IMR-90 (cell line): ENCODE measurements around the gene CCDC102A. TPM values are rescaled to one million over a fixed set of nuclear protein-coding genes. Genes with fewer than 3 reads are reported as not detected.

Source experiments
- ATAC-seq: fragments of 200-7000 bp; cut with Tn5 transposase; 2 replicates; pipeline ENCODE4 v1.9.1; 2020; ENCODE audit warnings: low read depth, mild to moderate bottlenecking, moderate library complexity
- BruUV-seq: library from RNA; stranded (reverse); fragments of 400-500 nt; replicated peaks from 2 replicates; lab custom pipeline; 2021; lab: Mats Ljungman, UMichigan
- CTCF ChIA-PET: fragments of 300-600 bp; formaldehyde crosslinking; extraction: SDS; loops from one replicate; lab custom pipeline; 2021; ENCODE audit warnings: antibody characterized with exemption; lab: Yijun Ruan, JAX
- POLR2A ChIA-PET: fragments of 300-600 bp; sonication (Branson Sonifier 250); formaldehyde crosslinking; loops from one replicate; lab custom pipeline; 2022; ENCODE audit warnings: antibody characterized with exemption; ENCODE audit not compliant: unreplicated experiment; lab: Charles Lee
- DNase-seq: peaks from one replicate; pipeline ENCODE4 v3.0.0; 2013
- H2AFZ ChIP-seq: replicated peaks from 2 replicates; pipeline ENCODE3; 2013; ENCODE audit warnings: low read length, mild to moderate bottlenecking; ENCODE audit not compliant: poor library complexity
- H2AK5ac ChIP-seq: 2 replicates; pipeline ENCODE4 v1.6.1; 2013; ENCODE audit warnings: low read depth, low read length, inconsistent platforms
- H2AK9ac ChIP-seq: replicated peaks from 2 replicates; pipeline ENCODE3; 2013; ENCODE audit warnings: mild to moderate bottlenecking, low read depth, low read length, moderate library complexity; ENCODE audit not compliant: poor library complexity
- H2BK120ac ChIP-seq: 2 replicates; pipeline ENCODE4 v1.6.1; 2013; ENCODE audit warnings: low read depth, low read length, inconsistent platforms
- H2BK15ac ChIP-seq: 3 replicates; pipeline ENCODE4 v1.6.1; 2013; ENCODE audit warnings: low read depth, low read length, inconsistent platforms
- H2BK20ac ChIP-seq: 2 replicates; pipeline ENCODE4 v1.6.1; 2013; ENCODE audit warnings: low read depth, mild to moderate bottlenecking, inconsistent platforms, low read length, moderate library complexity
- H2BK5ac ChIP-seq: 2 replicates; pipeline ENCODE4 v1.6.1; 2013; ENCODE audit warnings: mild to moderate bottlenecking, low read depth, low read length, inconsistent platforms; ENCODE audit not compliant: poor library complexity, severe bottlenecking
- H3K14ac ChIP-seq: replicated peaks from 2 replicates; pipeline ENCODE4 v1.6.1; 2013; ENCODE audit warnings: low read depth, low read length, inconsistent platforms
- H3K18ac ChIP-seq: 2 replicates; pipeline ENCODE4 v1.6.1; 2013; ENCODE audit warnings: low read depth, low read length, control low read depth
- H3K23ac ChIP-seq: 2 replicates; pipeline ENCODE4 v1.6.1; 2013; ENCODE audit warnings: low read depth, low read length, inconsistent platforms
- H3K27ac ChIP-seq: 2 replicates; pipeline ENCODE4 v1.5.1; 2013; ENCODE audit warnings: mild to moderate bottlenecking, control low read depth, low read length; ENCODE audit not compliant: insufficient read depth
- H3K27me3 ChIP-seq: 2 replicates; pipeline ENCODE4 v1.6.1; 2013; ENCODE audit warnings: low read length; ENCODE audit not compliant: control insufficient read depth, insufficient read depth
- H3K36me3 ChIP-seq: 2 replicates; pipeline ENCODE4 v1.6.1; 2013; ENCODE audit warnings: low read length, mixed read lengths; ENCODE audit not compliant: control insufficient read depth, insufficient read depth
- H3K4ac ChIP-seq: 2 replicates; pipeline ENCODE4 v1.6.1; 2013; ENCODE audit warnings: low read depth, low read length, inconsistent platforms
- H3K4me1 ChIP-seq: 2 replicates; pipeline ENCODE4 v1.6.1; 2013; ENCODE audit warnings: low read length, mixed read lengths; ENCODE audit not compliant: control insufficient read depth, insufficient read depth
- H3K4me2 ChIP-seq: 2 replicates; pipeline ENCODE4 v1.6.1; 2013; ENCODE audit warnings: low read depth, mild to moderate bottlenecking, control low read depth, low read length, moderate library complexity
- H3K4me3 ChIP-seq: 2 replicates; pipeline ENCODE4 v1.5.1; 2013; ENCODE audit warnings: low read depth, mild to moderate bottlenecking, control low read depth, low read length, moderate library complexity; ENCODE audit not compliant: insufficient read depth
- H3K56ac ChIP-seq: 2 replicates; pipeline ENCODE4 v1.6.1; 2013; ENCODE audit warnings: low read length, inconsistent platforms; ENCODE audit not compliant: insufficient read depth; ENCODE audit errors: extremely low read depth
- H3K79me1 ChIP-seq, 2 experiments: 2 replicates each; pipeline ENCODE4 v1.6.1; 2013; ENCODE audit warnings: low read length in 2 of 2, inconsistent platforms in 1 of 2, low read depth in 1 of 2
- H3K9ac ChIP-seq: 2 replicates; pipeline ENCODE4 v1.6.1; 2013; ENCODE audit warnings: low read depth, low read length, control low read depth
- H3K9me1 ChIP-seq: 2 replicates; pipeline ENCODE4 v1.6.1; 2013; ENCODE audit warnings: low read length, inconsistent platforms; ENCODE audit not compliant: insufficient read depth
- H3K9me3 ChIP-seq: 2 replicates; pipeline ENCODE4 v1.6.1; 2013; ENCODE audit warnings: low read length; ENCODE audit not compliant: control insufficient read depth, insufficient read depth
- H4K20me1 ChIP-seq: 2 replicates; pipeline ENCODE4 v1.6.1; 2013; ENCODE audit warnings: low read length, inconsistent platforms; ENCODE audit not compliant: insufficient read depth
- H4K5ac ChIP-seq: 2 replicates; pipeline ENCODE4 v1.6.1; 2013; ENCODE audit warnings: mild to moderate bottlenecking, low read depth, low read length, control low read depth
- H4K8ac ChIP-seq, 2 experiments: 2 replicates each; pipeline ENCODE4 v1.6.1; 2013; ENCODE audit warnings: low read depth in 2 of 2, low read length in 2 of 2, control low read depth in 1 of 2, inconsistent platforms in 1 of 2
- H4K91ac ChIP-seq: 2 replicates; pipeline ENCODE4 v1.6.1; 2013; ENCODE audit warnings: low read depth, low read length, inconsistent platforms; ENCODE audit not compliant: insufficient read depth
- BHLHE40 ChIP-seq: fragments of 150-350 bp; IDR thresholded peaks from 2 replicates; pipeline ENCODE4 v1.6.1; 2016; ENCODE audit warnings: mild to moderate bottlenecking, low read depth, low read length
- CEBPB ChIP-seq: IDR thresholded peaks from 2 replicates; pipeline ENCODE4 v1.6.1; 2012; ENCODE audit warnings: low read depth, low read length, improper control_type of control experiment
- CHD1 ChIP-seq: IDR thresholded peaks from 2 replicates; pipeline ENCODE4 v1.6.1; 2012; ENCODE audit warnings: low read depth, low read length, improper control_type of control experiment
- FOS ChIP-seq: fragments of 150-350 bp; IDR thresholded peaks from 2 replicates; pipeline ENCODE4 v1.6.1; 2016; ENCODE audit warnings: low read depth, low read length
- MAFK ChIP-seq: IDR thresholded peaks from 2 replicates; pipeline ENCODE4 v1.6.1; 2012; ENCODE audit warnings: low read depth, low read length, improper control_type of control experiment
- MAZ ChIP-seq: IDR thresholded peaks from 2 replicates; pipeline ENCODE4 v1.6.1; 2012; ENCODE audit warnings: low read depth, mild to moderate bottlenecking, low read length, improper control_type of control experiment, moderate library complexity, borderline replicate concordance
- MXI1 ChIP-seq: IDR thresholded peaks from 2 replicates; pipeline ENCODE4 v1.6.1; 2012; ENCODE audit warnings: low read depth, mild to moderate bottlenecking, low read length, moderate library complexity, borderline replicate concordance
- NFE2L2 ChIP-seq: fragments of 150-350 bp; IDR thresholded peaks from 2 replicates; pipeline ENCODE4 v1.6.1; 2016; ENCODE audit warnings: low read depth, mild to moderate bottlenecking, low read length
- POLR2A ChIP-seq: IDR thresholded peaks from 2 replicates; pipeline ENCODE4 v1.6.1; 2012; ENCODE audit warnings: mild to moderate bottlenecking, low read depth, low read length
- RAD21 ChIP-seq: IDR thresholded peaks from 2 replicates; pipeline ENCODE4 v1.6.1; 2012; ENCODE audit warnings: low read length, improper control_type of control experiment
- RCOR1 ChIP-seq: IDR thresholded peaks from 2 replicates; pipeline ENCODE4 v1.6.1; 2012; ENCODE audit warnings: mild to moderate bottlenecking, low read length, improper control_type of control experiment; ENCODE audit not compliant: insufficient replicate concordance
- RFX5 ChIP-seq: IDR thresholded peaks from 2 replicates; pipeline ENCODE4 v1.8.0; 2012; ENCODE audit warnings: low read depth, mild to moderate bottlenecking, low read length, moderate library complexity
- SMC3 ChIP-seq: fragments of 150-350 bp; IDR thresholded peaks from 2 replicates; pipeline ENCODE4 v1.6.1; 2016; ENCODE audit warnings: low read depth, mild to moderate bottlenecking, antibody characterized with exemption, low read length, moderate library complexity
- WGBS, 2 experiments: methylation state at CpG; one replicate each; pipeline versions ENCODE4 v1.1.5 to v1.1.7; 2013; ENCODE audit warnings: missing lambda C conversion rate in 2 of 2; ENCODE audit not compliant: insufficient read length in 1 of 2; ENCODE audit errors: extremely low coverage in 2 of 2; 5-methylcytosine and 5-hydroxymethylcytosine counted together
- dilution Hi-C: fragments of 300-500 bp; cut with HindIII; formaldehyde crosslinking; loops from one replicate; pipeline ENCODE4 v1.14.3; 2018; ENCODE audit warnings: low sequenced_read_pairs; ENCODE audit not compliant: unreplicated experiment
- in situ Hi-C: fragments of 300-500 bp; cut with MboI; formaldehyde crosslinking; loops from 3 replicates; pipeline ENCODE4 v1.14.3; 2019; ENCODE audit warnings: low sequenced_read_pairs, inconsistent platforms, mixed read lengths
- intact Hi-C: fragments of 100-400 bp; cut with micrococcal nuclease; formaldehyde crosslinking; loops from 2 replicates; pipeline ENCODE4 v1.10.0; 2022
- polyA plus RNA-seq, 3 experiments: library from polyadenylated mRNA; depleted of rRNA; stranded (reverse); fragments of >200 nt; gene quantifications; 2 replicates each; pipeline ENCODE4 v1.2.3, GENCODE V29; 2012; ENCODE audit warnings: low replicate concordance in 1 of 3
- total RNA-seq: library from RNA; depleted of rRNA; stranded (reverse); fragments of >200 nt; gene quantifications from 2 replicates; pipeline ENCODE4 v1.2.3, GENCODE V29; 2012
- TF ChIP-seq, protein P1 (sequence below): conservative IDR thresholded peaks from 2 replicates; pipeline ENCODE4 v1.5.1; 2012; ENCODE audit warnings: mild to moderate bottlenecking, low read depth, low read length, improper control_type of control experiment
- TF ChIP-seq, protein P2 (sequence below): fragments of 150-350 bp; IDR thresholded peaks from 2 replicates; pipeline ENCODE4 v1.6.1; 2017; ENCODE audit warnings: mild to moderate bottlenecking, antibody characterized with exemption, low read length, low read depth
- TF ChIP-seq, protein P3 (sequence below): fragments of 150-350 bp; IDR thresholded peaks from 2 replicates; pipeline ENCODE4 v1.6.1; 2016; ENCODE audit warnings: low read depth, mild to moderate bottlenecking, low read length, moderate library complexity, borderline replicate concordance

Gene CCDC102A
- total and polyA plus RNA-seq, 2 of the 4 experiments (the other 2 are of a cell fraction) = 5.4 to 8.5 TPM

DNA sequence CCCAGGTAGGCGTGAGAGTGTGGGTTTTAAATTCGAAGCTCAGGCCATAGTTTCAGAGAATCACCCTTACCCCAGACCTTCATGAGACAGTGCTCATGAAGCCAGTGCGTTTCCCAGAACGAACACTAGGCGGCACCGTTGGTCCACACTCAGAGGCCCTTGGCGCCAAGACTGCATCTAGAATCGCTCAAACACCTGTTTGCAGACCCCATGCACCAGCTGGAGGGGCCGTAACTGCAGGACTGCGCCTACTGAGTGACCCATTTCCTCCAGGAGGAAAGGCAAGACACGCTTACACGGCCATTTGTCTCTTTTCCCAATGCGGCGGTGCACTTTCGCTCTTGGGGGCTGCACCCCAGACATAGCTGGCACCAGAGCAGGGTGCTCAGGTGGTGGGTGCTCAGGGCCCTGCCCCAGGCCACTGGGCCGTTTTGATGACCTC lies 40.1 kb upstream of the CCDC102A start:
- BruUV-seq = no TSS peak
- Histone ChIP-seq H2BK5ac (no peak overlapping the region), H3K14ac (no peak overlapping the region), H4K91ac (no peak overlapping the region), H3K9me3 (no peaks in the 10 kb centered on the region), H3K9me1 (no peaks in the 10 kb centered on the region), H2BK15ac (no peak overlapping the region), H2AK5ac (no peak overlapping the region), H4K5ac (no peak overlapping the region), H3K4ac (no peak overlapping the region), H3K27ac (no peak overlapping the region), H3K36me3 (no peaks in the 10 kb centered on the region), H4K8ac (no peak overlapping the region), H3K79me1 (no peaks in the 10 kb centered on the region), H3K4me2 (no peak overlapping the region), H3K4me3 (no peak overlapping the region), H3K4me1 (no peaks in the 10 kb centered on the region), H2BK120ac (no peak overlapping the region), H2AFZ (peak overlapping the region; percentile 28), H3K18ac (no peak overlapping the region), H3K56ac (no peak overlapping the region), H2AK9ac (peak overlapping the region; percentile 84), H2BK20ac (no peak overlapping the region), H3K9ac (no peak overlapping the region), H4K20me1 (no peaks in the 10 kb centered on the region), H3K27me3 (peaks cover 19% of the 10 kb centered on the region; the same call in 1 of the 2 replicates), H3K23ac (no peak overlapping the region)
- TF ChIP-seq MAZ (no peak; the same call in 1 of the 2 replicates), MXI1 (no peak), POLR2A (peak; percentile 44; the same call in 1 of the 2 replicates), RCOR1 (no peak), MAFK (no peak), CHD1 (no peak), CEBPB (no peak), BHLHE40 (no peak), RFX5 (no peak), NFE2L2 (no peak), SMC3 (peak; percentile 91), FOS (no peak), RAD21 (peak; percentile 97)
- TF ChIP-seq, protein P1, sequence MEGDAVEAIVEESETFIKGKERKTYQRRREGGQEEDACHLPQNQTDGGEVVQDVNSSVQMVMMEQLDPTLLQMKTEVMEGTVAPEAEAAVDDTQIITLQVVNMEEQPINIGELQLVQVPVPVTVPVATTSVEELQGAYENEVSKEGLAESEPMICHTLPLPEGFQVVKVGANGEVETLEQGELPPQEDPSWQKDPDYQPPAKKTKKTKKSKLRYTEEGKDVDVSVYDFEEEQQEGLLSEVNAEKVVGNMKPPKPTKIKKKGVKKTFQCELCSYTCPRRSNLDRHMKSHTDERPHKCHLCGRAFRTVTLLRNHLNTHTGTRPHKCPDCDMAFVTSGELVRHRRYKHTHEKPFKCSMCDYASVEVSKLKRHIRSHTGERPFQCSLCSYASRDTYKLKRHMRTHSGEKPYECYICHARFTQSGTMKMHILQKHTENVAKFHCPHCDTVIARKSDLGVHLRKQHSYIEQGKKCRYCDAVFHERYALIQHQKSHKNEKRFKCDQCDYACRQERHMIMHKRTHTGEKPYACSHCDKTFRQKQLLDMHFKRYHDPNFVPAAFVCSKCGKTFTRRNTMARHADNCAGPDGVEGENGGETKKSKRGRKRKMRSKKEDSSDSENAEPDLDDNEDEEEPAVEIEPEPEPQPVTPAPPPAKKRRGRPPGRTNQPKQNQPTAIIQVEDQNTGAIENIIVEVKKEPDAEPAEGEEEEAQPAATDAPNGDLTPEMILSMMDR = peak; percentile 96
- TF ChIP-seq, protein P2, sequence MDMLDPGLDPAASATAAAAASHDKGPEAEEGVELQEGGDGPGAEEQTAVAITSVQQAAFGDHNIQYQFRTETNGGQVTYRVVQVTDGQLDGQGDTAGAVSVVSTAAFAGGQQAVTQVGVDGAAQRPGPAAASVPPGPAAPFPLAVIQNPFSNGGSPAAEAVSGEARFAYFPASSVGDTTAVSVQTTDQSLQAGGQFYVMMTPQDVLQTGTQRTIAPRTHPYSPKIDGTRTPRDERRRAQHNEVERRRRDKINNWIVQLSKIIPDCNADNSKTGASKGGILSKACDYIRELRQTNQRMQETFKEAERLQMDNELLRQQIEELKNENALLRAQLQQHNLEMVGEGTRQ = no peak
- TF ChIP-seq, protein P3, sequence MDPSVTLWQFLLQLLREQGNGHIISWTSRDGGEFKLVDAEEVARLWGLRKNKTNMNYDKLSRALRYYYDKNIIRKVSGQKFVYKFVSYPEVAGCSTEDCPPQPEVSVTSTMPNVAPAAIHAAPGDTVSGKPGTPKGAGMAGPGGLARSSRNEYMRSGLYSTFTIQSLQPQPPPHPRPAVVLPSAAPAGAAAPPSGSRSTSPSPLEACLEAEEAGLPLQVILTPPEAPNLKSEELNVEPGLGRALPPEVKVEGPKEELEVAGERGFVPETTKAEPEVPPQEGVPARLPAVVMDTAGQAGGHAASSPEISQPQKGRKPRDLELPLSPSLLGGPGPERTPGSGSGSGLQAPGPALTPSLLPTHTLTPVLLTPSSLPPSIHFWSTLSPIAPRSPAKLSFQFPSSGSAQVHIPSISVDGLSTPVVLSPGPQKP = no peak
- POLR2A ChIA-PET = no interaction called here
- ATAC-seq = peak; percentile 98
- intact Hi-C loops = loop anchor here (1.0 to 5.0 kb wide), 4 partner anchors 73 to 426 kb away; partner anchors contain the start of genes KATNB1, USB1 and ZNF319
- DNase-seq = peak; percentile 55
- WGBS, 2 experiments = 1% methylated on average over 8 of the region's 16 CpGs; no CpG with 5 or more reads in 1 of the 2 experiments
- in situ Hi-C loops = no loop called here
- dilution Hi-C loops = no loop called here
- CTCF ChIA-PET = interaction anchor here (0.5 to 2.6 kb wide), 9 partner anchors 13 to 908 kb away, joined by 3 to 9 read pairs (median 3); partner anchors contain the start of gene ADGRG1
